GM18526 (cell line): Measurements from ENCODE around the gene STRBP.

Source experiments
- POLR2A ChIP-seq: IDR thresholded peaks from 3 replicates; pipeline ENCODE4 v1.6.1; 2011; ENCODE audit not compliant: insufficient read length; ENCODE audit errors: extremely low read depth

The STRBP gene

GRCh38 chr9:123268465-123269259, at the start of gene STRBP:
Gene STRBP (minus strand): TSS chr9:123268586. CDS start chr9:123184134, 84,452 bp downstream.
- TF ChIP-seq POLR2A, result peak; percentile 70

- no peak for TF ChIP-seq POLR2A
Observed at GRCh38 chr9:123316053-123316718, 47.8 kb upstream of the STRBP start.

GRCh38 chr9:123315635-123316034, 47.2 kb upstream of the STRBP start:
- no peak for TF ChIP-seq POLR2A

GRCh38 chr9:123314617-123315016, 46.2 kb upstream of the STRBP start:
- no peak for TF ChIP-seq POLR2A

GRCh38 chr9:123312306-123312877, 44.0 kb upstream of the STRBP start:
- TF ChIP-seq POLR2A, result no peak

- TF ChIP-seq POLR2A, result no peak
Observed at GRCh38 chr9:123311250-123311752, 42.9 kb upstream of the STRBP start.

- no peak for TF ChIP-seq POLR2A
Observed at GRCh38 chr9:123310551-123311249, 42.3 kb upstream of the STRBP start.

GRCh38 chr9:123309611-123310010, 41.2 kb upstream of the STRBP start:
- TF ChIP-seq POLR2A, result no peak

- no peak for TF ChIP-seq POLR2A
Observed at GRCh38 chr9:123305879-123306278, 37.5 kb upstream of the STRBP start.

- no peak for TF ChIP-seq POLR2A
Observed at GRCh38 chr9:123304340-123304691, 35.9 kb upstream of the STRBP start.

GRCh38 chr9:123302348-123303214, 34.2 kb upstream of the STRBP start:
- TF ChIP-seq POLR2A, result no peak

- TF ChIP-seq POLR2A, result no peak
Observed at GRCh38 chr9:123300554-123300953, 32.2 kb upstream of the STRBP start.

- no peak for TF ChIP-seq POLR2A
Observed at GRCh38 chr9:123299558-123300126, 31.3 kb upstream of the STRBP start.

GRCh38 chr9:123296174-123296573, 27.8 kb upstream of the STRBP start:
- no peak for TF ChIP-seq POLR2A

GRCh38 chr9:123291736-123292135, 23.4 kb upstream of the STRBP start:
- no peak for TF ChIP-seq POLR2A

GRCh38 chr9:123290764-123291163, 22.4 kb upstream of the STRBP start:
- TF ChIP-seq POLR2A, result no peak
